Measurements from ENCODE around the gene MCHR1.
"Not testable (repeated sequence)": the region's sequence is repeated elsewhere in the genome, so short reads cannot be mapped to it uniquely, and the experiment has no call there.

GRCh38 chr22:40720156-40720537, 40.9 kb downstream of the MCHR1 start:
- not testable (repeated sequence) for TF ChIP-seq POLR2A, CTCF (IDR thresholded peaks at IDR 0.05)
